Stimulated activated CD4-positive, alpha-beta T cell treated with anti-CD3 and anti-CD28 coated beads, TNF-alpha, amount 100 ng/mL, for 4 hours (primary cell): ENCODE results near the gene OR56B1.

Experiments used
- DNase-seq, 3 experiments: peaks; one replicate each; pipeline ENCODE4 v3.0.0-alpha.2; 2020; ENCODE audit warnings: low read depth in 3 of 3

OR56B1 gene

DNA sequence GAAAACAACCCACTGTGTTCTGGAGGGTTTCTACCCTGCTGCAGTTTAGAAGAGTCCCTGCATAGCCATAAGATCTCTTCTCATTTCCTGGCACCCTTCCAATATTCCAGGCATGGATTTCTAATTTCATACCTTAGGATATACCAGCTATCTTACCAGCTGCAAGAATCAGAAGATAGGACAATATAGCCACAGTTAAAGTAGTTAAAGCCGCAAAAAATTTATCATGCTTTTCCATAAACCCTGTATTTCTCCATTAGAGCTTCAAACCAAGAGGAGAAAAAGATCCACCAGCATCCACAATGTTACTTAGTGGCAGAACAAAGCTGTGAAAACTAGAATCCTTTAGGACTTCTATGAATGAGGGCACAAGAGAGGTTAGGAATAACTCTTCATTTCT lies 8.6 kb upstream of the OR56B1 start:
- DNase-seq = no peak

DNA sequence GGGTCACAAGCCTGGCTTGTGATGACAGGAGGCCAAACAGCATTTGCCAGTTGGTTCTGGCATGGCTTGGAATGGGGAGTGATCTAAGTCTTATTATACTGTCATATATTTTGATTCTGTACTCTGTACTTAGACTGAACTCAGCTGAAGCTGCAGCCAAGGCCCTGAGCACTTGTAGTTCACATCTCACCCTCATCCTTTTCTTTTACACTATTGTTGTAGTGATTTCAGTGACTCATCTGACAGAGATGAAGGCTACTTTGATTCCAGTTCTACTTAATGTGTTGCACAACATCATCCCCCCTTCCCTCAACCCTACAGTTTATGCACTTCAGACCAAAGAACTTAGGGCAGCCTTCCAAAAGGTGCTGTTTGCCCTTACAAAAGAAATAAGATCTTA lies 843 bp downstream of the OR56B1 start:
- no peak for DNase-seq

DNA sequence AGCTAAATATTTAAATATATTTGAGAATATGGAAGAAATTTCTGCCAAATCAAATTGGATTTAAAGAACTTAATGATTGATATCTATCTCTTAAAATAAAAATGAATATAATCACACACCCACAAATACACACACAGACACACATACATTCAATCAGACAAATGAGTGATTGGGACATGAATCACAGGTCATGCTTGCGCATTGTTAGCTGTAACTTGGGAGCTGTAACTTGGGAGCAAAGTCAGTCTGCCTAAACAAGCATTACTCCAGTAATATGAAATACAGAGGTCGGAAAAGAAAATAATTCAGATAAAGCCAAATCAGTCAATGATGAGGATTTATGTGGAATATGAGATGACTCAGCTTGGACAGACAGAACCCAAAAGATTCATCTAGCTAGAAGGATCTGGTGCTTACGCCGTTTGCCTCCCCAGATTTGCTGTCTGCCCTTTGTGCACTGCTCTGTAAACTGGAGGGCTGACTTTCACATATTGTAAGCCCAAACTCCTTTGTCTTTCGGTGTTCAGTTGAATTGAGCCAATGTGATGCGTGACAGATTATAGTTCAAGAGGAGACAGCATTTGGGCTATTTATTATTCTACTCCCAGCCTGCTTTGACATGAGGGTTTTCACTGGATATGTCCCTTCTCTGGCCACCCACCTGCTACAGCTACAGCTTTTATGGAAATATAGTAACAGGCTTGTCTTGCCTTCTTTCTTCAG lies 1.6 kb downstream of the OR56B1 start:
- DNase-seq = no peak

DNA sequence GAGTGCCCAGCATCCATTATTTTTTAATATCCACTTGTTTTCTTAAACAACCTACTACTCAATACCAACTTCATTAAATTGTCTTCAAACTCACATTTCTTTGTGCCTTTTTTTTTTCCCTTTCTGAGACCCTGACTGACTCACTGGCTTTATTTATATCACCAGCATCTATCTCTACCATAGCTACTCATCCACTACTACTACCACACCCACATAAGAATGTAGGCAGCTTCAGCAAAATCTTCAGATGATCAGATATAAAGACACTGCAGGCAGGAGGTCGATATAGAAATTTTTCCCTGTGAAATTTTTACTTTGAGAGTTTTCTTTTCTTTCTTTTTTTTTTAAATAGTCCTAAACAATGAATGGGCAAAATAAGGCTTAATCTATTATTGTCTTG lies 2.2 kb downstream of the OR56B1 start:
- DNase-seq = no peak

DNA sequence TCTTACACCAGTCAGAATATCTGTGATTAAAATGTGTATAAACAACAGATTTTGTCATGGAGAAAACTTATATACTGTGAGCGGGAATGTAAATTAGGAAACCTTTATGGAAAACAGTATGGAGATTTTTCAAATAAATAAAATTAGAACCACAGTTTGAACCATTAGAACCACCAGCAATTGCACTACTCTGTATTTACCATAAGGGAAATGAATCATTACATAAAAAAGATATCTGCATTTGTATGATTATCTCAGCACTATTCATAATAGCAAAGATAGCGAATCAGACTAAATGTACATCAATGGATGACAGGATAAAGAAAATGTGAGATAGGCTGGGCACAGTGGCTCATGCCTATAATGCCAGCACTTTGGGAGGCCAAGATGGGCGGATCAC lies 10.4 kb downstream of the OR56B1 start:
- no peak for DNase-seq

DNA sequence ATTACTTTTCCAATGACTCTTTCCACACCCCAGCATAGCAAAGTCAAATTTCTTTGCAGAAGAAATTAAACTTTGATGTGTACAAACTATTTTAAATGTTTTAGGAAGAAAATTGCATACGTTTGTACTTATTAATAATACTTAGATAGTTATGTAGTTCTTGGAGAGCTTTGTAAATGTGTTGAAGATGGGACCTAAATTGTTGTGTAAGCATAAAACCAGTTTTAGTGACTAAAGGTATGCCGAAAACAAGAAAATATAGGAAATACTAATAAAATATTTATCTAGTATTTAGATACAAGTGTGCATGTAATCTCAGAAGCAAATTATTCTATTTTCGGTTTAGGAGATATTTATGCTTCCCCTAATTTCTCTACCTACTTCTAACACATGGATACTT lies 13.6 kb downstream of the OR56B1 start:
- DNase-seq = no peak

DNA sequence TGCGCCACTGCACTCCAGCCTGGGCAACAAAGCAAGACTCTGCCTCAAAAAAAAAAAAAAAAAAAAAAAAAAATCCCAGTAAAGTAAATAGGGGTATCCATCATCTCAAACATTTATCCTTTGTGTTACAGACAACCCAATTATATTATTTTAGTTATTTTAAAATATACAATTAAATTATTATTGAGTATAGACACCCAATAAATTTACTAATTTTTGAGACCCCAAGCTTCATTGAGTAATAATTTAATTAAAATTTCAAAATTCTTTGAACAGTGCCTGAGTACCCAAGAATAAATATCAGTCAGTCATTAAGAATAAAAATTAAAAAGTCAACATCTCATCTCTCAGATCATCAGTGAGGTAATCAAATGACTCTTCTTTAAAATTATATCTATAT lies 17.7 kb downstream of the OR56B1 start, which contains the start of gene OR52N4:
OR52N4 (plus strand) TSS at position 301 of the 400 bp plus-strand sequence. CDS start 498 bp downstream, outside the sequence.
- DNase-seq = no peak

DNA sequence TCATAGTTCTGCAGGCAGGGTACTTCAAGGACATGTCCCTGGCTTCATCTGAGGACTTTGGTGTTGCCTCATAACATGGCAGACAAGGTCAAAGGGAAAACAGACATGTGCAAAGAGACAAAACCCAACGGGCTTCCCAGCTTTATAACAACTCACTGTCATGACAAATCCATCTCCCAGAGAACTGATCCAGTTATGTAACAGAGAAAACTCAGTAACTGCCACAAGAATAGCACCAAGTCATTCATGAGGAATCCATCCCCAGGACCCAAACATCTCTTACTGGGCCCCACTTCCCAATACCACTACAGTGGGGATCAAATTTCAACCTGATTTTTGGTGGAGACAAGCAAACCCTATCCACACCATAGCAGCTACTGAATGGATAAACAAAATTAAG lies 30.8 kb downstream of the OR56B1 start:
- DNase-seq = no peak

DNA sequence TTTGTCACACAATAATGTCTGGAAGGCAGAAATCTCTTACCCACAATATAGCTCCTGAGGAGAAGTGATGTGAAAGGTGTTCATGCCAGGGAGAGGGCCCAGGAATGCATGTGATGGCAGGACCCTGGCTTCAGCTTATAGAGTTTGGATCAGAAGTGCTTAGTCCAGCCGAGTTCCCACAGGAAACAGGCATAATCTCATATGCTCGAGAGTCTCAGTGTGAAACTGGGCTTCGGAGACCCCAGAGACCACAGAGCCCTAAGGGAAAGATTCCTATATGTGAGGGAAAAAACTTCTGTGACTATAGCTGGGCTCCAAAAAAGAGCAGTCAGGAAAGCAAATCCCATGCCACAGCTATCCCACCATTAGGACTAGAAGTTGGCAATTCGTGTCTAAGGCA lies 47.0 kb downstream of the OR56B1 start, which contains the start of gene OR52N5:
OR52N5 (minus strand) TSS at position 101 of the 400 bp plus-strand sequence. CDS start 4,721 bp downstream, outside the sequence.
- DNase-seq = no peak
